Mesendoderm (in vitro differentiated cells): Measurements from ENCODE around the gene HINFP.

Experiments used
- DNase-seq: peaks from one replicate; pipeline ENCODE4 v3.0.0; 2013
- H2AK5ac ChIP-seq: 2 replicates; pipeline ENCODE4 v1.6.1; 2013; ENCODE audit warnings: low read length, inconsistent platforms
- H2BK120ac ChIP-seq: 2 replicates; pipeline ENCODE4 v1.6.1; 2013; ENCODE audit warnings: low read depth, mild to moderate bottlenecking, low read length, moderate library complexity, mixed read lengths
- H2BK15ac ChIP-seq: replicated peaks from 2 replicates; pipeline ENCODE4 v1.6.1; 2013; ENCODE audit warnings: low read depth, mild to moderate bottlenecking, moderate library complexity
- H2BK5ac ChIP-seq: 2 replicates; pipeline ENCODE4 v1.6.1; 2013; ENCODE audit warnings: low read length, inconsistent platforms
- H3K18ac ChIP-seq: 2 replicates; pipeline ENCODE4 v1.6.1; 2013; ENCODE audit warnings: mild to moderate bottlenecking, low read length, mixed read lengths
- H3K23ac ChIP-seq: one replicate; pipeline ENCODE4 v1.6.1; 2013; ENCODE audit warnings: low read length
- H3K27ac ChIP-seq: 2 replicates; pipeline ENCODE4 v1.5.1; 2013; ENCODE audit warnings: low read depth, mild to moderate bottlenecking, inconsistent platforms, low read length, moderate library complexity
- H3K27me3 ChIP-seq: 2 replicates; pipeline ENCODE4 v1.6.1; 2013; ENCODE audit warnings: low read length, control low read depth, mild to moderate bottlenecking, inconsistent platforms; ENCODE audit not compliant: insufficient read depth, poor library complexity
- H3K36me3 ChIP-seq: 2 replicates; pipeline ENCODE4 v1.6.1; 2013; ENCODE audit warnings: low read length, inconsistent platforms; ENCODE audit not compliant: control insufficient read depth, insufficient read depth
- H3K4ac ChIP-seq: one replicate; pipeline ENCODE4 v1.6.1; 2013; ENCODE audit warnings: low read depth, mild to moderate bottlenecking, low read length, moderate library complexity
- H3K4me1 ChIP-seq: 2 replicates; pipeline ENCODE4 v1.6.1; 2013; ENCODE audit warnings: low read depth, low read length, inconsistent platforms; ENCODE audit not compliant: control insufficient read depth
- H3K4me2 ChIP-seq: 2 replicates; pipeline ENCODE4 v1.6.1; 2013; ENCODE audit warnings: low read length
- H3K4me3 ChIP-seq: 2 replicates; pipeline ENCODE4 v1.5.1; 2013; ENCODE audit warnings: mild to moderate bottlenecking, low read length
- H3K56ac ChIP-seq: one replicate; pipeline ENCODE4 v1.6.1; 2013; ENCODE audit warnings: low read length
- H3K79me1 ChIP-seq: 2 replicates; pipeline ENCODE4 v1.6.1; 2013; ENCODE audit warnings: low read length, inconsistent platforms
- H3K79me2 ChIP-seq: 2 replicates; pipeline ENCODE4 v1.6.1; 2013; ENCODE audit warnings: mild to moderate bottlenecking, low read length; ENCODE audit not compliant: control insufficient read depth, insufficient read depth
- H3K9ac ChIP-seq: 2 replicates; pipeline ENCODE4 v1.6.1; 2013; ENCODE audit warnings: low read length, inconsistent platforms
- H4K5ac ChIP-seq: one replicate; pipeline ENCODE4 v1.6.1; 2013; ENCODE audit warnings: low read length
- H4K8ac ChIP-seq: one replicate; pipeline ENCODE4 v1.6.1; 2013; ENCODE audit warnings: low read depth, mild to moderate bottlenecking, control low read depth, low read length, moderate library complexity
- WGBS: extraction: QIAGEN DNeasy Blood & Tissue Kit; methylation state at CpG from one replicate; pipeline ENCODE4 v1.1.7; 2013; ENCODE audit warnings: low lambda C conversion rate, missing lambda C conversion rate; ENCODE audit not compliant: insufficient coverage; ENCODE audit errors: extremely low coverage; 5-methylcytosine and 5-hydroxymethylcytosine counted together

The HINFP gene

GRCh38 chr11:119149786-119150275, 28.5 kb downstream of the HINFP start:
- Histone ChIP-seq H3K9ac (peak overlapping the region; percentile 47), H3K4ac (no peak overlapping the region), H2BK15ac (no peak overlapping the region), H2BK5ac (no peak overlapping the region), H3K27me3 (peaks cover 8% of the 10 kb centered on the region), H2BK120ac (no peak overlapping the region), H3K56ac (peak overlapping the region; percentile 80), H3K4me2 (peak overlapping the region; percentile 67), H3K4me1 (peaks cover 3% of the 10 kb centered on the region), H4K8ac (no peak overlapping the region), H3K27ac (no peak overlapping the region), H3K79me2 (no peaks in the 10 kb centered on the region), H3K4me3 (peak overlapping the region; percentile 32), H2AK5ac (no peak overlapping the region), H3K36me3 (no peaks in the 10 kb centered on the region), H3K23ac (peak overlapping the region; percentile 54), H4K5ac (no peak overlapping the region), H3K18ac (no peak overlapping the region), H3K79me1 (no peaks in the 10 kb centered on the region)
- no CpG with 5 or more reads among the region's 33 CpGs for WGBS
- DNase-seq, result no peak

- Histone ChIP-seq H3K4ac (no peak overlapping the region), H4K5ac (no peak overlapping the region), H3K4me2 (no peak overlapping the region), H2AK5ac (no peak overlapping the region), H3K79me1 (no peaks in the 10 kb centered on the region), H2BK15ac (no peak overlapping the region), H3K4me3 (no peak overlapping the region), H3K4me1 (peaks cover 3% of the 10 kb centered on the region), H4K8ac (no peak overlapping the region), H3K36me3 (no peaks in the 10 kb centered on the region), H2BK120ac (no peak overlapping the region), H3K27me3 (peaks cover 8% of the 10 kb centered on the region), H3K23ac (no peak overlapping the region), H3K27ac (no peak overlapping the region), H2BK5ac (no peak overlapping the region), H3K9ac (no peak overlapping the region), H3K79me2 (no peaks in the 10 kb centered on the region), H3K18ac (no peak overlapping the region), H3K56ac (no peak overlapping the region)
- no peak for DNase-seq
- no CpG with 5 or more reads among the region's 9 CpGs for WGBS
Measured at GRCh38 chr11:119152043-119152442, 30.7 kb downstream of the HINFP start.

GRCh38 chr11:119152604-119153003, 31.2 kb downstream of the HINFP start:
- H3K4me3 ChIP-seq, result no peak overlapping the region
- no peaks in the 10 kb centered on the region for H3K79me2 ChIP-seq
- no peak overlapping the region for H3K27ac ChIP-seq
- H3K4ac ChIP-seq, result no peak overlapping the region
- H2AK5ac ChIP-seq, result no peak overlapping the region
- no peak overlapping the region for H3K18ac ChIP-seq
- no peaks in the 10 kb centered on the region for H3K36me3 ChIP-seq
- H4K8ac ChIP-seq, result no peak overlapping the region
- H2BK15ac ChIP-seq, result no peak overlapping the region
- H4K5ac ChIP-seq, result no peak overlapping the region
- H2BK5ac ChIP-seq, result no peak overlapping the region
- no peak overlapping the region for H3K56ac ChIP-seq
- H3K79me1 ChIP-seq, result no peaks in the 10 kb centered on the region
- no peak overlapping the region for H3K9ac ChIP-seq
- no peak overlapping the region for H3K4me2 ChIP-seq
- no peak overlapping the region for H3K23ac ChIP-seq
- 100% methylated on average over 3 of the region's 4 CpGs for WGBS
- peaks cover 7% of the 10 kb centered on the region for H3K27me3 ChIP-seq
- peaks cover 3% of the 10 kb centered on the region for H3K4me1 ChIP-seq
- H2BK120ac ChIP-seq, result no peak overlapping the region
- DNase-seq, result no peak

- H3K56ac ChIP-seq, result no peak overlapping the region
- H3K4me2 ChIP-seq, result no peak overlapping the region
- H3K4me3 ChIP-seq, result no peak overlapping the region
- H4K8ac ChIP-seq, result no peak overlapping the region
- no CpG with 5 or more reads among the region's 9 CpGs for WGBS
- peak; percentile 72 for DNase-seq
- no peak overlapping the region for H2AK5ac ChIP-seq
- no peak overlapping the region for H3K4ac ChIP-seq
- no peak overlapping the region for H3K18ac ChIP-seq
- peaks cover 1% of the 10 kb centered on the region for H3K4me1 ChIP-seq
- no peak overlapping the region for H3K27ac ChIP-seq
- H3K9ac ChIP-seq, result no peak overlapping the region
- H3K79me2 ChIP-seq, result no peaks in the 10 kb centered on the region
- no peak overlapping the region for H2BK120ac ChIP-seq
- no peak overlapping the region for H2BK15ac ChIP-seq
- no peaks in the 10 kb centered on the region for H3K36me3 ChIP-seq
- H3K79me1 ChIP-seq, result no peaks in the 10 kb centered on the region
- peaks cover 7% of the 10 kb centered on the region for H3K27me3 ChIP-seq
- no peak overlapping the region for H2BK5ac ChIP-seq
- no peak overlapping the region for H3K23ac ChIP-seq
- H4K5ac ChIP-seq, result no peak overlapping the region
Measured at GRCh38 chr11:119153049-119153818, 31.9 kb downstream of the HINFP start.

- no peaks in the 10 kb centered on the region for H3K36me3 ChIP-seq
- no peak for DNase-seq
- no peak overlapping the region for H2BK5ac ChIP-seq
- H2BK15ac ChIP-seq, result no peak overlapping the region
- H2BK120ac ChIP-seq, result no peak overlapping the region
- no peak overlapping the region for H3K56ac ChIP-seq
- H3K4ac ChIP-seq, result no peak overlapping the region
- H3K23ac ChIP-seq, result no peak overlapping the region
- no peak overlapping the region for H3K27ac ChIP-seq
- WGBS, result no CpG with 5 or more reads among the region's 6 CpGs
- no peak overlapping the region for H3K4me3 ChIP-seq
- H3K27me3 ChIP-seq, result peaks cover 7% of the 10 kb centered on the region
- H3K79me2 ChIP-seq, result no peaks in the 10 kb centered on the region
- no peak overlapping the region for H4K8ac ChIP-seq
- no peak overlapping the region for H2AK5ac ChIP-seq
- no peaks in the 10 kb centered on the region for H3K79me1 ChIP-seq
- no peak overlapping the region for H3K18ac ChIP-seq
- no peak overlapping the region for H4K5ac ChIP-seq
- H3K4me2 ChIP-seq, result no peak overlapping the region
- H3K4me1 ChIP-seq, result no peaks in the 10 kb centered on the region
- H3K9ac ChIP-seq, result no peak overlapping the region
Measured at GRCh38 chr11:119154178-119154577, 32.8 kb downstream of the HINFP start.
